Osteocyte (in vitro differentiated cells): ENCODE results near the gene DOCK3. TPM values are rescaled to one million over a fixed set of nuclear protein-coding genes. Genes with fewer than 3 reads are reported as not detected.

Experiments
- DNase-seq: peaks from one replicate; pipeline ENCODE4 v3.0.0; 2021; ENCODE audit warnings: mixed read lengths; ENCODE audit not compliant: unreplicated experiment; ENCODE audit errors: extremely low spot score
- H3K27ac Mint-ChIP-seq: one replicate; pipeline ENCODE4 v1.8.0; 2021; ENCODE audit warnings: mild to moderate bottlenecking, mixed read lengths; ENCODE audit not compliant: unreplicated experiment
- H3K27me3 Mint-ChIP-seq: one replicate; pipeline ENCODE4 v1.8.0; 2021; ENCODE audit warnings: mixed read lengths; ENCODE audit not compliant: unreplicated experiment
- H3K36me3 Mint-ChIP-seq: one replicate; pipeline ENCODE4 v1.8.0; 2021; ENCODE audit warnings: mixed read lengths; ENCODE audit not compliant: unreplicated experiment
- H3K4me1 Mint-ChIP-seq: one replicate; pipeline ENCODE4 v1.8.0; 2021; ENCODE audit warnings: mixed read lengths; ENCODE audit not compliant: unreplicated experiment
- H3K4me3 Mint-ChIP-seq: one replicate; pipeline ENCODE4 v1.8.0; 2021; ENCODE audit warnings: mild to moderate bottlenecking, moderate library complexity, mixed read lengths; ENCODE audit not compliant: unreplicated experiment
- H3K9me3 Mint-ChIP-seq: one replicate; pipeline ENCODE4 v1.8.0; 2021; ENCODE audit warnings: mixed read lengths; ENCODE audit not compliant: unreplicated experiment
- CTCF ChIP-seq: fragments of 200-600 bp; sonication (generic); IDR thresholded peaks from 2 replicates; pipeline ENCODE4 v1.5.0; 2021; ENCODE audit warnings: antibody characterized with exemption, mild to moderate bottlenecking, moderate library complexity
- total RNA-seq: library from RNA; stranded (reverse); gene quantifications from 2 replicates; pipeline ENCODE4 v1.2.1, GENCODE V29; 2021

The DOCK3 gene
- total RNA-seq, 1 donor from 2014 or later: 0.24 TPM

- Mint-ChIP-seq H3K4me3 (no peak overlapping the region), H3K27me3 (peaks cover 46% of the 10 kb centered on the region), H3K27ac (no peak overlapping the region), H3K4me1 (no peaks in the 10 kb centered on the region), H3K9me3 (no peaks in the 10 kb centered on the region), H3K36me3 (no peaks in the 10 kb centered on the region)
- DNase-seq: peak; percentile 5
- TF ChIP-seq CTCF: no peak
These were observed 7.9 kb upstream of the DOCK3 start for GRCh38 chr3:50666837-50667236.

GRCh38 chr3:50671331-50671730 lies 3.4 kb upstream of the DOCK3 start:
- Mint-ChIP-seq H3K27me3 (peaks cover 69% of the 10 kb centered on the region), H3K4me1 (peaks cover 4% of the 10 kb centered on the region), H3K9me3 (no peaks in the 10 kb centered on the region)

GRCh38 chr3:50672656-50673055 lies 2.1 kb upstream of the DOCK3 start:
- no peak for TF ChIP-seq CTCF
- H3K27ac Mint-ChIP-seq: no peak overlapping the region
- peaks cover 73% of the 10 kb centered on the region for H3K27me3 Mint-ChIP-seq
- no peaks in the 10 kb centered on the region for H3K9me3 Mint-ChIP-seq
- no peak overlapping the region for H3K4me3 Mint-ChIP-seq
- no peak for DNase-seq
- no peaks in the 10 kb centered on the region for H3K36me3 Mint-ChIP-seq
- H3K4me1 Mint-ChIP-seq: peaks cover 4% of the 10 kb centered on the region

More at GRCh38 chr3:50671331-50671730, 3.4 kb upstream of the DOCK3 start:
- H3K27ac Mint-ChIP-seq: no peak overlapping the region
- H3K36me3 Mint-ChIP-seq: no peaks in the 10 kb centered on the region
- TF ChIP-seq CTCF: no peak
- no peak for DNase-seq
- H3K4me3 Mint-ChIP-seq: no peak overlapping the region

GRCh38 chr3:50673931-50674330 lies 796 bp upstream of the DOCK3 start:
- Mint-ChIP-seq H3K27ac (no peak overlapping the region), H3K4me3 (peak overlapping the region; percentile 50), H3K36me3 (no peaks in the 10 kb centered on the region), H3K27me3 (peaks cover 72% of the 10 kb centered on the region), H3K4me1 (peaks cover 4% of the 10 kb centered on the region), H3K9me3 (no peaks in the 10 kb centered on the region)
- TF ChIP-seq CTCF: no peak
- DNase-seq: no peak

- H3K36me3 Mint-ChIP-seq: no peaks in the 10 kb centered on the region
- DNase-seq: no peak
- peaks cover 4% of the 10 kb centered on the region for H3K4me1 Mint-ChIP-seq
- peaks cover 76% of the 10 kb centered on the region for H3K27me3 Mint-ChIP-seq
- H3K4me3 Mint-ChIP-seq: peak overlapping the region; percentile 53
- H3K9me3 Mint-ChIP-seq: no peaks in the 10 kb centered on the region
- peak; percentile 51 for TF ChIP-seq CTCF
- H3K27ac Mint-ChIP-seq: no peak overlapping the region
These were observed 678 bp downstream of the DOCK3 start for GRCh38 chr3:50675179-50676030.
